ENCODE data around the gene SH3GLB2. TPM values are rescaled to one million over a fixed set of nuclear protein-coding genes. Genes with fewer than 3 reads are reported as not detected.
"Not testable (repeated sequence)": the region's sequence is repeated elsewhere in the genome, so short reads cannot be mapped to it uniquely, and the experiment has no call there.

The SH3GLB2 gene
- total and polyA plus RNA-seq, 2 of the 8 experiments (the other 6 are each of a cell fraction or from before 2014, with no cell fraction given) = 52.7 to 79.9 TPM

DNA sequence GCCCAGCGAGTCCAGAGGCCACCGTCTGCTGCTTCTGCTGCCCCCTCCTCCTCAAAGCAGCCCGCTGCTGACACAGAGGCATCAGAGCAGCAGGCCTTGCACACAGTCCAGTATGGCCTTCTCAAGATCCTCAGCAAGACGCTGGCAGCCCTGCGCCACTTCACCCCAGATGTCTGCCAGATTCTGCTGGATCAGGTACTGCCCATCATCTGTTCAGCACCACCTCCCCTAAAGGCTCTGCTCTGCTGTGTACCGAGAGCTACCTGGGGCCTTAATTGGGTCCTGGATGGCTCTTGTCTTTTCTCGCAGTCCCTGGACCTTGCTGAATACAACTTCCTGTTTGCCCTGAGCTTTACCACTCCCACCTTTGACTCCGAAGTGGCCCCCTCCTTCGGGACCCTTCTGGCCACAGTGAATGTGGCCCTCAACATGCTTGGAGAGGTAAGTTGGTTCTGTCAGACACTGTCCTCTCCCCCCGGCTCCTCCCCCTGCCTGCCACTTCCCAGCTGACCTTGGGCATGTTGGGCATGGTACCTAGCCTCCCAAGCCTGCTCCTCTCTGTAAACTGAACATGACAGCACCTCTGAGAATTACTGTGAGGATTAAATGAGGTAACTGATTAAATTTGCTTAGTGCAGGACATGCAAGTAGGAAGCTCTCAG lies 22.7 kb downstream of the SH3GLB2 start (continued):
- TF ChIP-seq RBBP5 (IDR thresholded peaks at IDR 0.05; ENCODE audit: borderline replicate concordance, low read depth, low read length) (no peak), SIN3A (conservative IDR thresholded peaks at IDR 0.05 in 1 of 2, IDR thresholded peaks at IDR 0.05 in 1 of 2; ENCODE audit: low read depth in 1 of 2, low read length in 2 of 2) (no peak), POLR2AphosphoS5 (IDR thresholded peaks at IDR 0.05; ENCODE audit: low read depth, low read length) (no peak)

DNA sequence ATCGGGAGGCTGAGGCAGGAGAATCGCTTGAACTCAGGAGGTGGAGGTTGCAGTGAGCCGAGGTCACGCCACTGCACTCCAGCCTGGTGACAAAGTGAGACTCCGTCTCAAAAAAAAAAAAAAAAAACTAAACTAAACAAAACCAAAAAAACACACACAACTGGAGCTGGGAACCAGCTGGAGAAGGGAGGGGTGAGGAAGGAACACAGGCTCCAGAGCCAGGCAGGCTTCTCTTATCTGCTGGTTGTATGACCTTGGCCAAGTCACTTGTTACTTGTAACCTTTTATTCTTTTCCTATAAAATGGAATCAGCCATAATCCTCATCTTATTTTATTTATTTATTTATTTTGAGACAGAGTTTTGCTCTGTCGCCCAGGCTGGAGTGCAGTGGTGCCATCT lies 24.0 kb downstream of the SH3GLB2 start:
- Histone ChIP-seq H3K36me3 (ENCODE audit: control insufficient read depth in 2 of 4, insufficient read depth in 4 of 4, low read length in 3 of 4) (peaks cover 35 to 71% (median 60%) of the 10 kb centered on the region in 4 experiments), H4K20me1 (replicated peaks in 1 of 2; ENCODE audit: control insufficient read depth in 1 of 2, insufficient read depth in 2 of 2, low read length in 2 of 2) (peaks cover 13 to 22% of the 10 kb centered on the region in 2 experiments)
- not testable (repeated sequence) for FAIRE-seq; H3K9ac ChIP-seq (replicated peaks in 1 of 4; ENCODE audit: extremely low read depth in 1 of 4, low read depth in 3 of 4, low read length in 3 of 4); H2BK5ac ChIP-seq (ENCODE audit: low read depth, low read length); H3K14ac ChIP-seq (ENCODE audit: insufficient read length); H3K56ac ChIP-seq (replicated peaks; ENCODE audit: insufficient read length, low read depth, low read length); H3K9me3 ChIP-seq (ENCODE audit: insufficient read depth in 2 of 2, low read depth in 1 of 2, low read length in 1 of 2); H3K4ac ChIP-seq (replicated peaks; ENCODE audit: insufficient read length, low read depth, low read length); H2AK5ac ChIP-seq (ENCODE audit: low read depth, low read length); H3K23me2 ChIP-seq (ENCODE audit: low read depth, low read length); H3K4me2 ChIP-seq (ENCODE audit: insufficient read depth in 1 of 2, low read depth in 2 of 2, low read length in 2 of 2); DNase-seq (ENCODE audit: low read depth in 1 of 2, low spot score in 2 of 2); H2BK20ac ChIP-seq (ENCODE audit: low read length); H3K4me3 ChIP-seq (ENCODE audit: extremely low read depth in 1 of 4, insufficient read depth in 2 of 4, low read depth in 3 of 4, low read length in 4 of 4); H3K27ac ChIP-seq (ENCODE audit: low read depth, low read length); H3K79me2 ChIP-seq (ENCODE audit: control insufficient read depth in 1 of 2, insufficient read depth in 2 of 2, low read length in 2 of 2); H2AFZ ChIP-seq (ENCODE audit: low read length); H3K27me3 ChIP-seq (replicated peaks in 1 of 4; ENCODE audit: control insufficient read depth in 3 of 4, extremely low read depth in 1 of 4, insufficient read depth in 3 of 4, low read length in 3 of 4); H3K4me1 ChIP-seq (replicated peaks in 1 of 4; ENCODE audit: control insufficient read depth in 3 of 4, insufficient read depth in 4 of 4, low read length in 3 of 4); H2BK15ac ChIP-seq (ENCODE audit: low read length); H2BK12ac ChIP-seq (ENCODE audit: low read depth, low read length); H3K79me1 ChIP-seq (ENCODE audit: low read depth, low read length); H4K5ac ChIP-seq (ENCODE audit: insufficient read length, low read depth, low read length); H4K8ac ChIP-seq (ENCODE audit: extremely low read depth, insufficient read depth, low read length); H3K23ac ChIP-seq (ENCODE audit: insufficient read length); H3K18ac ChIP-seq (ENCODE audit: extremely low read depth, low read length); H4K91ac ChIP-seq (replicated peaks; ENCODE audit: insufficient read length, low read length); H2BK120ac ChIP-seq (replicated peaks; ENCODE audit: low read depth, low read length)
- WGBS, 2 experiments (ENCODE audit: extremely low coverage in 1 of 2, insufficient coverage in 1 of 2, insufficient read length in 1 of 2, insufficient replicate concordance in 2 of 2, low coverage in 1 of 2, low lambda C conversion rate in 2 of 2, missing lambda C conversion rate in 1 of 2) = 95% methylated on average over 5 of the region's 6 CpGs; no CpG with 5 or more reads in 1 of the 2 experiments
- ChIA-PET POLR2A (ENCODE audit: partially characterized antibody) (interaction anchor here (0.6 to 6.2 kb wide), 13 partner anchors 10 to 185 kb away, joined by 3 to 41 read pairs (median 4); no protein-coding TSS in a partner anchor), CTCF (ENCODE audit: partially characterized antibody) (interaction anchor here (0.6 to 7.8 kb wide), 5 partner anchors 11 to 897 kb away, joined by 3 to 89 read pairs (median 3); no protein-coding TSS in a partner anchor)
